Measurements from ENCODE around the gene TOMM70. TPM values are rescaled to one million over a fixed set of nuclear protein-coding genes. Genes with fewer than 3 reads are reported as not detected.

Gene TOMM70
- polyA plus RNA-seq, 3 donors, result 4.9 to 6.3 (median 6.3) TPM

DNA sequence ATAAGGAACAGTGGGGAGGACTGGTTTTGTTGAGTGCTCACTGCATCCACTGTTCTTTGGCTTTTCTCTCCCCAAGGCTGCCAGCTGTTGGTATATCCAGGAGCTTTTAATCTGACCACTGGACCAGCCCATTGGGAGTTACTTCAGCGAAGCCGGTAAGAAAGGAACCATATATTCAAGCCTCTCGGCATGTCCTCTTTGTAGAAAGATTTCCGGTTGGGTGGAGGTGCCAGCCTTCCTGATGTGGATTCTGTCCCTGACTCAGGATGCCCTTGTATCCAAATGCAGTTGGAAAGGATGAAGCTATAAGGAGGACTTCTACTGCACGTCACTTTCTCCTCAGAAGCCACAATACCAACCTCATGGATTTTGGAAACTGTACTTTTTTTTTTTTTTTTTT lies 52.2 kb downstream of the TOMM70 start:
- H3K4me3 Mint-ChIP-seq, result no peak overlapping the region
- Histone ChIP-seq H3K9me3 (replicated peaks in 1 of 2; ENCODE audit: control insufficient read depth in 1 of 2, insufficient read depth in 1 of 2, low read length in 2 of 2) (no peaks in the 10 kb centered on the region), H3K27me3 (ENCODE audit: control insufficient read depth in 2 of 2, insufficient read depth in 2 of 2, low read length in 2 of 2) (no peaks in the 10 kb centered on the region), H3K79me2 (ENCODE audit: insufficient read depth, low read length) (no peaks in the 10 kb centered on the region), H3K36me3 (replicated peaks in 1 of 2; ENCODE audit: control insufficient read depth in 1 of 2, insufficient read depth in 2 of 2, low read length in 2 of 2) (peaks cover 46 to 83% of the 10 kb centered on the region in 2 donors), H4K20me1 (ENCODE audit: insufficient read depth, low read length) (no peaks in the 10 kb centered on the region), H3K4me2 (replicated peaks; ENCODE audit: extremely low read depth, low read length, poor library complexity, severe bottlenecking) (no peak overlapping the region), H3K9ac (ENCODE audit: insufficient read depth, low read length, poor library complexity, severe bottlenecking) (no peak overlapping the region), H3K4me3 (replicated peaks in 1 of 3; ENCODE audit: low read depth in 2 of 3, low read length in 3 of 3) (no peak overlapping the region), H3K4me1 (ENCODE audit: control insufficient read depth in 1 of 2, insufficient read depth in 2 of 2, low read length in 2 of 2) (no peaks in the 10 kb centered on the region), H3K27ac (ENCODE audit: low read depth in 1 of 2, low read length in 2 of 2) (no peak overlapping the region), H2AFZ (ENCODE audit: insufficient read depth, low read depth, low read length, poor library complexity, severe bottlenecking) (no peak overlapping the region)
- TF ChIP-seq, protein P1, sequence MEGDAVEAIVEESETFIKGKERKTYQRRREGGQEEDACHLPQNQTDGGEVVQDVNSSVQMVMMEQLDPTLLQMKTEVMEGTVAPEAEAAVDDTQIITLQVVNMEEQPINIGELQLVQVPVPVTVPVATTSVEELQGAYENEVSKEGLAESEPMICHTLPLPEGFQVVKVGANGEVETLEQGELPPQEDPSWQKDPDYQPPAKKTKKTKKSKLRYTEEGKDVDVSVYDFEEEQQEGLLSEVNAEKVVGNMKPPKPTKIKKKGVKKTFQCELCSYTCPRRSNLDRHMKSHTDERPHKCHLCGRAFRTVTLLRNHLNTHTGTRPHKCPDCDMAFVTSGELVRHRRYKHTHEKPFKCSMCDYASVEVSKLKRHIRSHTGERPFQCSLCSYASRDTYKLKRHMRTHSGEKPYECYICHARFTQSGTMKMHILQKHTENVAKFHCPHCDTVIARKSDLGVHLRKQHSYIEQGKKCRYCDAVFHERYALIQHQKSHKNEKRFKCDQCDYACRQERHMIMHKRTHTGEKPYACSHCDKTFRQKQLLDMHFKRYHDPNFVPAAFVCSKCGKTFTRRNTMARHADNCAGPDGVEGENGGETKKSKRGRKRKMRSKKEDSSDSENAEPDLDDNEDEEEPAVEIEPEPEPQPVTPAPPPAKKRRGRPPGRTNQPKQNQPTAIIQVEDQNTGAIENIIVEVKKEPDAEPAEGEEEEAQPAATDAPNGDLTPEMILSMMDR (IDR thresholded peaks at IDR 0.05), result no peak
- peak overlapping the region in 1 of 7 donors; percentile 11 for H3K27ac Mint-ChIP-seq
- peaks cover 72 to 79% of the 10 kb centered on the region in 2 donors for H3K36me3 Mint-ChIP-seq
- WGBS (ENCODE audit: insufficient coverage), result 89% methylated on average over 4 of the region's 5 CpGs
- intact Hi-C loops (cut with micrococcal nuclease), result no loop called here
- DNase-seq, result no peak
- H3K9me3 Mint-ChIP-seq, result peaks cover 0 to 4% (median 0%) of the 10 kb centered on the region in 7 donors
- H3K27me3 Mint-ChIP-seq (ENCODE audit: low read depth in 3 of 3), result peaks cover 0 to 1% (median 0%) of the 10 kb centered on the region in 3 donors
- H3K4me1 Mint-ChIP-seq, result no peaks in the 10 kb centered on the region

GRCh38 chr3:100340527-100340926 lies 60.4 kb downstream of the TOMM70 start:
- Mint-ChIP-seq H3K9me3 (peaks cover 0 to 2% (median 0%) of the 10 kb centered on the region in 7 donors), H3K27ac (no peak overlapping the region), H3K4me3 (no peak overlapping the region), H3K4me1 (peaks cover 5% of the 10 kb centered on the region), H3K36me3 (peaks cover 37 to 59% of the 10 kb centered on the region in 2 donors), H3K27me3 (ENCODE audit: low read depth in 3 of 3) (no peaks in the 10 kb centered on the region)
- TF ChIP-seq, protein P1 (IDR thresholded peaks at IDR 0.05), result no peak
- no peak overlapping the region for H2AFZ ChIP-seq (ENCODE audit: insufficient read depth, low read depth, low read length, poor library complexity, severe bottlenecking)
- no peaks in the 10 kb centered on the region for H3K9me3 ChIP-seq (replicated peaks in 1 of 2; ENCODE audit: control insufficient read depth in 1 of 2, insufficient read depth in 1 of 2, low read length in 2 of 2)
- H3K4me3 ChIP-seq (replicated peaks in 1 of 3; ENCODE audit: low read depth in 2 of 3, low read length in 3 of 3), result no peak overlapping the region
- no peaks in the 10 kb centered on the region for H3K27me3 ChIP-seq (ENCODE audit: control insufficient read depth in 2 of 2, insufficient read depth in 2 of 2, low read length in 2 of 2)
- peaks cover 28 to 65% of the 10 kb centered on the region in 2 donors for H3K36me3 ChIP-seq (replicated peaks in 1 of 2; ENCODE audit: control insufficient read depth in 1 of 2, insufficient read depth in 2 of 2, low read length in 2 of 2)
- DNase-seq, result no peak
- no CpG with 5 or more reads among the region's 1 CpG for WGBS (ENCODE audit: insufficient coverage)
- no peaks in the 10 kb centered on the region for H4K20me1 ChIP-seq (ENCODE audit: insufficient read depth, low read length)
- H3K4me1 ChIP-seq (ENCODE audit: control insufficient read depth in 1 of 2, insufficient read depth in 2 of 2, low read length in 2 of 2), result peaks cover 2 to 3% of the 10 kb centered on the region in 2 donors
- no peaks in the 10 kb centered on the region for H3K79me2 ChIP-seq (ENCODE audit: insufficient read depth, low read length)
- no peak overlapping the region for H3K4me2 ChIP-seq (replicated peaks; ENCODE audit: extremely low read depth, low read length, poor library complexity, severe bottlenecking)
- intact Hi-C loops (cut with micrococcal nuclease), result no loop called here
- H3K27ac ChIP-seq (ENCODE audit: low read depth in 1 of 2, low read length in 2 of 2), result no peak overlapping the region
- no peak overlapping the region for H3K9ac ChIP-seq (ENCODE audit: insufficient read depth, low read length, poor library complexity, severe bottlenecking)
